GM10847 (cell line): Measurements from ENCODE around the gene PLA2G6.
A peak's percentile ranks its signal among the peaks of the same experiment; 100 is the strongest.

Experiments used
- POLR2A ChIP-seq: IDR thresholded peaks from 2 replicates; pipeline ENCODE4 v1.6.1; 2011; ENCODE audit not compliant: insufficient read length; ENCODE audit errors: extremely low read depth

Gene PLA2G6

GRCh38 chr22:38181453-38182200, at the start of gene PLA2G6:
Gene PLA2G6, minus strand, starts transcription at chr22:38181830. Its CDS starts 12,404 bp downstream, at chr22:38169426.
- TF ChIP-seq POLR2A: peak; percentile 32

- no peak for TF ChIP-seq POLR2A
These were observed 49.3 kb upstream of the PLA2G6 start for GRCh38 chr22:38230916-38231315.

GRCh38 chr22:38230108-38230825, 48.6 kb upstream of the PLA2G6 start:
- TF ChIP-seq POLR2A: no peak

- TF ChIP-seq POLR2A: no peak
These were observed 47.5 kb upstream of the PLA2G6 start for GRCh38 chr22:38228873-38229740.

- TF ChIP-seq POLR2A: no peak
These were observed 46.8 kb upstream of the PLA2G6 start for GRCh38 chr22:38228326-38228872.

GRCh38 chr22:38226853-38227649, 45.4 kb upstream of the PLA2G6 start:
- no peak for TF ChIP-seq POLR2A

- TF ChIP-seq POLR2A: no peak
These were observed 41.8 kb upstream of the PLA2G6 start for GRCh38 chr22:38223289-38223960.

- no peak for TF ChIP-seq POLR2A
These were observed 41.1 kb upstream of the PLA2G6 start for GRCh38 chr22:38222797-38223119.

GRCh38 chr22:38221908-38222796, 40.5 kb upstream of the PLA2G6 start:
- no peak for TF ChIP-seq POLR2A

GRCh38 chr22:38221407-38221806, 39.8 kb upstream of the PLA2G6 start:
- no peak for TF ChIP-seq POLR2A

- no peak for TF ChIP-seq POLR2A
These were observed 39.2 kb upstream of the PLA2G6 start for GRCh38 chr22:38220653-38221386.

- no peak for TF ChIP-seq POLR2A
These were observed 38.5 kb upstream of the PLA2G6 start for GRCh38 chr22:38220163-38220562.

GRCh38 chr22:38219632-38220031, 38.0 kb upstream of the PLA2G6 start:
- no peak for TF ChIP-seq POLR2A
